HFF-Myc (cell line): Measurements from ENCODE around the gene RITA1.
A peak's percentile ranks its signal among the peaks of the same experiment; 100 is the strongest.

Experiments
- DNase-seq: peaks from one replicate; pipeline ENCODE4 v3.0.0-alpha.2; 2011; ENCODE audit warnings: low read depth; ENCODE audit errors: extremely low read depth
- H3K4me3 ChIP-seq: replicated peaks from 2 replicates; pipeline ENCODE4 v1.5.1; 2011; ENCODE audit warnings: low read depth, mild to moderate bottlenecking, control low read depth, low read length
- CTCF ChIP-seq: IDR thresholded peaks from 2 replicates; pipeline ENCODE4 v1.5.1; 2012; ENCODE audit warnings: mild to moderate bottlenecking, low read depth, low read length, control low read depth; ENCODE audit errors: missing control alignments

RITA1 gene

GRCh38 chr12:113170926-113171325 is 14.6 kb upstream of the RITA1 start:
- no peak for DNase-seq
- no peak overlapping the region for H3K4me3 ChIP-seq
- TF ChIP-seq CTCF, result no peak

GRCh38 chr12:113171543-113171942 is 14.0 kb upstream of the RITA1 start:
- no peak for TF ChIP-seq CTCF
- no peak for DNase-seq
- no peak overlapping the region for H3K4me3 ChIP-seq

- TF ChIP-seq CTCF, result no peak
- DNase-seq, result no peak
- no peak overlapping the region for H3K4me3 ChIP-seq
Measured at GRCh38 chr12:113172185-113172584, 13.3 kb upstream of the RITA1 start.

- no peak for TF ChIP-seq CTCF
- DNase-seq, result no peak
- no peak overlapping the region for H3K4me3 ChIP-seq
Measured at GRCh38 chr12:113173081-113173698, 12.3 kb upstream of the RITA1 start.

GRCh38 chr12:113174461-113175384 is 10.8 kb upstream of the RITA1 start:
- DNase-seq, result no peak
- H3K4me3 ChIP-seq, result no peak overlapping the region
- peak; percentile 99 for TF ChIP-seq CTCF

- H3K4me3 ChIP-seq, result no peak overlapping the region
- no peak for DNase-seq
- TF ChIP-seq CTCF, result no peak
Measured at GRCh38 chr12:113179023-113179422, 6.5 kb upstream of the RITA1 start.
